A673 (cell line): ENCODE data around the gene DLG2.
"Not testable (repeated sequence)": the region's sequence is repeated elsewhere in the genome, so short reads cannot be mapped to it uniquely, and the experiment has no call there.

Source experiments
- EZH2 ChIP-seq: fragments of 200-600 bp; sonication (generic); IDR thresholded peaks from 2 replicates; pipeline ENCODE4 v1.6.1; 2017; ENCODE audit warnings: borderline replicate concordance, low read depth, mild to moderate bottlenecking, mixed read lengths, antibody characterized with exemption, low read length; ENCODE audit not compliant: poor library complexity, severe bottlenecking
- TF ChIP-seq, protein P1 (sequence below): fragments of 300-800, 200-600 bp; sonication (generic); conservative IDR thresholded peaks from 2 replicates; pipeline ENCODE4 v1.5.1; 2017; ENCODE audit warnings: low read depth, mild to moderate bottlenecking, antibody characterized with exemption, low read length, moderate library complexity, mixed read lengths

DNA sequence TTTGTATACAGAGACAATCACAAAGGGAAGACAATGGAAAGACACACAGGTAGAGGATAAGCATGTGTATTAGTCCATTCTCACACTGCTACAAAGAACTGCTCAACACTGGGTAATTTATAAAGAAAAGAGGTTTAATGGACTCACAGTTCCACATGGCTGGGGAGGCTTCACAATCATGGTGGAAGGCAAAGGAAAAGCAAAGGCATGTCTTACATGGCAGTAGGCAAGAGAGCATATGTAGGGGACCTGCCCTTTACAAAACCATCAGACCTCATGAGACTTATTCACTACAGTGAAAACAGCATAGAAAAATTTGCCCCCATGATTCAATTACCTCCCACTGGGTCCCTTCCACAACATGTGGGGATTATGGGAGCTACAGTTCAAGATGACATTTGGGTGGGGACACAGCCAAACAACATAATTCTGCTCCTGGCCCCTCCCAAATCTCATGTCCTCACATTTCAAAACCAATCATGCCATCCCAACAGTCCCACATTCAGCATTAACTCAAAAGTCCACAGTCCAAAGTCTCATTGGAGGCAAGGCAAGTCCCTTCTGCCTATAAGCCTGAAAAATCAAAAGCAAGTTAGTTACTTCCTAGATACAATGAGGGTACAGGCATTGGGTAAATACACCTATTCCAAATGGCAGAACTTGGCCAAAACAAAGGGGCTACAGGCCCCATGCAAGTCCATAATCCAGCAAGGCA, 44.0 kb upstream of the DLG2 start:
- TF ChIP-seq, protein P1, sequence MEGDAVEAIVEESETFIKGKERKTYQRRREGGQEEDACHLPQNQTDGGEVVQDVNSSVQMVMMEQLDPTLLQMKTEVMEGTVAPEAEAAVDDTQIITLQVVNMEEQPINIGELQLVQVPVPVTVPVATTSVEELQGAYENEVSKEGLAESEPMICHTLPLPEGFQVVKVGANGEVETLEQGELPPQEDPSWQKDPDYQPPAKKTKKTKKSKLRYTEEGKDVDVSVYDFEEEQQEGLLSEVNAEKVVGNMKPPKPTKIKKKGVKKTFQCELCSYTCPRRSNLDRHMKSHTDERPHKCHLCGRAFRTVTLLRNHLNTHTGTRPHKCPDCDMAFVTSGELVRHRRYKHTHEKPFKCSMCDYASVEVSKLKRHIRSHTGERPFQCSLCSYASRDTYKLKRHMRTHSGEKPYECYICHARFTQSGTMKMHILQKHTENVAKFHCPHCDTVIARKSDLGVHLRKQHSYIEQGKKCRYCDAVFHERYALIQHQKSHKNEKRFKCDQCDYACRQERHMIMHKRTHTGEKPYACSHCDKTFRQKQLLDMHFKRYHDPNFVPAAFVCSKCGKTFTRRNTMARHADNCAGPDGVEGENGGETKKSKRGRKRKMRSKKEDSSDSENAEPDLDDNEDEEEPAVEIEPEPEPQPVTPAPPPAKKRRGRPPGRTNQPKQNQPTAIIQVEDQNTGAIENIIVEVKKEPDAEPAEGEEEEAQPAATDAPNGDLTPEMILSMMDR: not testable (repeated sequence)
- TF ChIP-seq EZH2: not testable (repeated sequence)
